ENCODE data around the gene CDH4. TPM values are rescaled to one million over a fixed set of nuclear protein-coding genes. Genes with fewer than 3 reads are reported as not detected.

The CDH4 gene
- total RNA-seq, 1 experiment from 2014 or later: not detected

DNA sequence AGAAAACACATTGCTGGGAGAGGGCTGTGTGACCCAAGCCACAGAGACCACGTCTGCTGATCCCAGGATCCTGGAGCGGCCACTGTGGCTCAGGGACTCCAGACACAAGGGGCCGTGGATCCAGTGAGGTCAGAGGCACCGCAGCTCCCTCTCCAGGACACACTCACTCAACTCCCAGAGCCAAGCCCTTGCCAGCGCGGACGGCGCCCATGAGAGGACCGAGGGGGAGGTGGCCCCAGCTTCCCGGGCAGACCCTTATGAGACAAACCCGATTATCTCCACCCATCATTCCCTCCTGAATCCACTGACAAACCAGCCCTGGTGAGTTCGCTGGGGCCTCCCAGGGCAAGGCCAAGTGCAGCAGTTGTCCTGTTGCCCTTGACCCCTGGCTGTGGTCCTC lies 612.4 kb downstream of the CDH4 start:
- Histone ChIP-seq H3K27me3 (ENCODE audit: insufficient read depth, low read depth) (peaks cover 100% of the 10 kb centered on the region), H3K9me2 (ENCODE audit: insufficient read depth) (no peaks in the 10 kb centered on the region), H2AFZ (no peak overlapping the region), H3K4me2 (no peak overlapping the region), H3K9me3 (ENCODE audit: insufficient read depth, low read depth) (no peaks in the 10 kb centered on the region), H3K79me2 (ENCODE audit: low read depth) (no peaks in the 10 kb centered on the region), H3K4me1 (replicated peaks; ENCODE audit: insufficient read depth) (no peaks in the 10 kb centered on the region), H4K20me1 (ENCODE audit: insufficient read depth) (no peaks in the 10 kb centered on the region; the same call in 1 of the 2 replicates), H3K4me3 (no peak overlapping the region), H3F3A (ENCODE audit: insufficient read depth, low read depth) (no peaks in the 10 kb centered on the region), H3K27ac (no peak overlapping the region), H3K36me3 (ENCODE audit: low read depth) (no peaks in the 10 kb centered on the region)
- ChIA-PET CTCF (no interaction called here), POLR2A (ENCODE audit: unreplicated experiment) (no interaction called here)
- DNase-seq: no peak
- BruUV-seq (replicated peaks): no TSS peak
- TF ChIP-seq, protein P1, sequence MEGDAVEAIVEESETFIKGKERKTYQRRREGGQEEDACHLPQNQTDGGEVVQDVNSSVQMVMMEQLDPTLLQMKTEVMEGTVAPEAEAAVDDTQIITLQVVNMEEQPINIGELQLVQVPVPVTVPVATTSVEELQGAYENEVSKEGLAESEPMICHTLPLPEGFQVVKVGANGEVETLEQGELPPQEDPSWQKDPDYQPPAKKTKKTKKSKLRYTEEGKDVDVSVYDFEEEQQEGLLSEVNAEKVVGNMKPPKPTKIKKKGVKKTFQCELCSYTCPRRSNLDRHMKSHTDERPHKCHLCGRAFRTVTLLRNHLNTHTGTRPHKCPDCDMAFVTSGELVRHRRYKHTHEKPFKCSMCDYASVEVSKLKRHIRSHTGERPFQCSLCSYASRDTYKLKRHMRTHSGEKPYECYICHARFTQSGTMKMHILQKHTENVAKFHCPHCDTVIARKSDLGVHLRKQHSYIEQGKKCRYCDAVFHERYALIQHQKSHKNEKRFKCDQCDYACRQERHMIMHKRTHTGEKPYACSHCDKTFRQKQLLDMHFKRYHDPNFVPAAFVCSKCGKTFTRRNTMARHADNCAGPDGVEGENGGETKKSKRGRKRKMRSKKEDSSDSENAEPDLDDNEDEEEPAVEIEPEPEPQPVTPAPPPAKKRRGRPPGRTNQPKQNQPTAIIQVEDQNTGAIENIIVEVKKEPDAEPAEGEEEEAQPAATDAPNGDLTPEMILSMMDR (conservative IDR thresholded peaks at IDR 0.05): no peak
- no peak for TF ChIP-seq EZH2 (IDR thresholded peaks at IDR 0.05; ENCODE audit: low read depth)
- intact Hi-C loops (cut with micrococcal nuclease; ENCODE audit: unreplicated experiment): no loop called here

DNA sequence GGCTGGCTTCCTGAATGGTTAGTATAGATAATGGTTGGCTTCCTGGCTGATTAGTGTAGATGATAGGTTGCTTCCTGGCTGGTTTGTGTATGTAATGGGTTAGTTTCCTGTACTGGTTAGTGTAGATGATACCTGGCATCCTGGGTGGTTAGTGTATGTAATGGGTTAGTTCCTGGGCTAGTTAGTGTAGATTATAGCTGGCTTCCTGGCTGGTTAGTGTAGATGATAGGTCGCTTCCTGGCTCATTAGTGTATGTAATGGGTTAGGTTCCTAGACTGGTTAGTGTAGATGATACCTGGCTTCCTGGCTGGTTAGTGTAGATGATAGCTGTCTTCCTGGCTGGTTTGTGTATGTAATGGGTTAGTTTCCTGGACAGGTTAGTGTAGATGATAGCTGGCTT lies 613.3 kb downstream of the CDH4 start:
- POLR2A ChIA-PET (ENCODE audit: unreplicated experiment): no interaction called here
- Histone ChIP-seq H3K27me3 (ENCODE audit: insufficient read depth, low read depth) (peaks cover 100% of the 10 kb centered on the region), H3K27ac (no peak overlapping the region), H3K4me2 (no peak overlapping the region), H3K79me2 (ENCODE audit: low read depth) (no peaks in the 10 kb centered on the region), H2AFZ (no peak overlapping the region), H3F3A (ENCODE audit: insufficient read depth, low read depth) (no peaks in the 10 kb centered on the region), H4K20me1 (ENCODE audit: insufficient read depth) (no peaks in the 10 kb centered on the region; the same call in 1 of the 2 replicates), H3K9me2 (ENCODE audit: insufficient read depth) (no peaks in the 10 kb centered on the region), H3K4me3 (no peak overlapping the region), H3K4me1 (replicated peaks; ENCODE audit: insufficient read depth) (no peaks in the 10 kb centered on the region), H3K9me3 (ENCODE audit: insufficient read depth, low read depth) (no peaks in the 10 kb centered on the region), H3K36me3 (ENCODE audit: low read depth) (no peaks in the 10 kb centered on the region)
- DNase-seq: no peak
- CTCF ChIA-PET: no interaction called here
- intact Hi-C loops (cut with micrococcal nuclease; ENCODE audit: unreplicated experiment): no loop called here
- TF ChIP-seq, protein P1 (conservative IDR thresholded peaks at IDR 0.05): no peak
- TF ChIP-seq EZH2 (IDR thresholded peaks at IDR 0.05; ENCODE audit: low read depth): no peak
- no TSS peak for BruUV-seq (replicated peaks)

DNA sequence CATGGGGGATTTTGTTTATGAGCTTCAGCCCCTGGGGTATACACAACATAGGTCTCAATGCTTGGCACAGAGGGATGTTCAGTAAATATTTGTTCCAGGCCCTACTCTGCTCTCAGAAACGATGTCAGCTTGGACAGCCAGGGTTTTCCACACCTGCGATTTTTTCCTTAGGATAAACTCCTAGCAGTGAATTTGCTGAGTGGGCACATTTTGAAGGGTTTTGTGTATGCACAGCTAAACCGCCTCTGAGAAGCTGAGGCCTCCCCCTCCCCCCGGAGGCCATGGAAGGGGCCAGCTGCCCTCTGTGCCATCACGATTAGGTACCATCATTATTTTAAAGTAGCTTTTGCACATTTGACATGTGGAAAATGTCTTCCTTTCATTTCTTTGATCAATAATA lies 614.1 kb downstream of the CDH4 start:
- no TSS peak for BruUV-seq (replicated peaks)
- Histone ChIP-seq H3K79me2 (ENCODE audit: low read depth) (no peaks in the 10 kb centered on the region), H3K27ac (no peak overlapping the region), H2AFZ (no peak overlapping the region), H3F3A (ENCODE audit: insufficient read depth, low read depth) (no peaks in the 10 kb centered on the region), H3K4me1 (replicated peaks; ENCODE audit: insufficient read depth) (no peaks in the 10 kb centered on the region), H3K4me3 (no peak overlapping the region), H3K9me3 (ENCODE audit: insufficient read depth, low read depth) (peaks cover 1% of the 10 kb centered on the region; the same call in 1 of the 2 replicates), H3K36me3 (ENCODE audit: low read depth) (no peaks in the 10 kb centered on the region), H4K20me1 (ENCODE audit: insufficient read depth) (no peaks in the 10 kb centered on the region; the same call in 1 of the 2 replicates), H3K4me2 (no peak overlapping the region), H3K27me3 (ENCODE audit: insufficient read depth, low read depth) (peaks cover 100% of the 10 kb centered on the region), H3K9me2 (ENCODE audit: insufficient read depth) (no peaks in the 10 kb centered on the region)
- intact Hi-C loops (cut with micrococcal nuclease; ENCODE audit: unreplicated experiment): no loop called here
- no peak for DNase-seq
- CTCF ChIA-PET: no interaction called here
- TF ChIP-seq, protein P1 (conservative IDR thresholded peaks at IDR 0.05): no peak
- no peak for TF ChIP-seq EZH2 (IDR thresholded peaks at IDR 0.05; ENCODE audit: low read depth)
- POLR2A ChIA-PET (ENCODE audit: unreplicated experiment): no interaction called here
